GM19035 (cell line): ENCODE data around the gene COQ10A.
"Not testable (repeated sequence)": the region's sequence is repeated elsewhere in the genome, so short reads cannot be mapped to it uniquely, and the experiment has no call there.

Experiments
- ATAC-seq: cut with Tn5 transposase; IDR thresholded peaks from one replicate; pipeline ENCODE4 v1.9.1; 2021; ENCODE audit not compliant: unreplicated experiment

COQ10A gene

GRCh38 chr12:56272468-56272867 is 5.7 kb downstream of the COQ10A start:
- ATAC-seq: not testable (repeated sequence)

GRCh38 chr12:56274299-56274698 is 7.6 kb downstream of the COQ10A start:
- ATAC-seq: no peak

- ATAC-seq: no peak
These were observed 12.2 kb downstream of the COQ10A start for GRCh38 chr12:56278905-56279304.

- no peak for ATAC-seq
These were observed 14.1 kb downstream of the COQ10A start for GRCh38 chr12:56280849-56281248.

DNA sequence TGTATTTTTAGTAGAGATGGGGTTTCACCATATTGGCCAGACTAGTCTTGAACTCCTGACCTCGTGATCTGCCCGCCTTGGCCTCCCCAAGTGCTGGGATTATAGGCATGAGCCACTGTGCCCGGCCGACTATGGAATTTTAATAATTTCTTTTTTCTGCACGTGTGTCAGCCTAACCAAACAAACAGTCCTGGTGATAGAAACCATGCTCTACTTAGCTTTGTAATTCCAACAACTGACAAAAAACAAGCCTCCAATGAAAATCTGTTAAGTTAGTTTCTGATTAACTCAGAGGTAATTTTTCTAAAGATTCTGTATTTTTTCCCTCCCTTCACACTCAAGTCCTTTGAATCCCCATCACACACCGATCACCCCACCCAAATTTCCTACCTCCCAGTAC is 15.3 kb downstream of the COQ10A start:
- ATAC-seq: no peak

GRCh38 chr12:56282579-56282978 is 15.8 kb downstream of the COQ10A start:
- no peak for ATAC-seq

DNA sequence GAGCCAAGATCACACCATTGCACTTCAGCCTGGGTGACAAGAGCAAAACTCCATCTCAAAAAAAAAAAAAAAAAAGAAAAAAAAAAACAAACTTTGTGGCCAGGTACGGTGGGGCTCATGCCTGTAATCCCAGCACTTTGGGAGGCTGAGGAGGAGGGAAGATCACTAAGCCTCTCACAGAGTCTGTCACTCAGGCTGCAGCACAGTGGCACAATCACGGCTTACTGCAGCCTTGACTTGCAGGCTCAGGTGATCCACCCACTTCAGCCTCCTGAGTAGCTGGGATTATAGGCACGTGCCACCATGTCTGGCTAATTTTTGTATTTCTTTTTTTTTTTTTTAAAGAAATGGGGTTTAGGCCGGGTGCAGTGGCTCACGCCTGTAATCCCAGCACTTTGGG is 17.5 kb downstream of the COQ10A start:
- ATAC-seq: not testable (repeated sequence)

DNA sequence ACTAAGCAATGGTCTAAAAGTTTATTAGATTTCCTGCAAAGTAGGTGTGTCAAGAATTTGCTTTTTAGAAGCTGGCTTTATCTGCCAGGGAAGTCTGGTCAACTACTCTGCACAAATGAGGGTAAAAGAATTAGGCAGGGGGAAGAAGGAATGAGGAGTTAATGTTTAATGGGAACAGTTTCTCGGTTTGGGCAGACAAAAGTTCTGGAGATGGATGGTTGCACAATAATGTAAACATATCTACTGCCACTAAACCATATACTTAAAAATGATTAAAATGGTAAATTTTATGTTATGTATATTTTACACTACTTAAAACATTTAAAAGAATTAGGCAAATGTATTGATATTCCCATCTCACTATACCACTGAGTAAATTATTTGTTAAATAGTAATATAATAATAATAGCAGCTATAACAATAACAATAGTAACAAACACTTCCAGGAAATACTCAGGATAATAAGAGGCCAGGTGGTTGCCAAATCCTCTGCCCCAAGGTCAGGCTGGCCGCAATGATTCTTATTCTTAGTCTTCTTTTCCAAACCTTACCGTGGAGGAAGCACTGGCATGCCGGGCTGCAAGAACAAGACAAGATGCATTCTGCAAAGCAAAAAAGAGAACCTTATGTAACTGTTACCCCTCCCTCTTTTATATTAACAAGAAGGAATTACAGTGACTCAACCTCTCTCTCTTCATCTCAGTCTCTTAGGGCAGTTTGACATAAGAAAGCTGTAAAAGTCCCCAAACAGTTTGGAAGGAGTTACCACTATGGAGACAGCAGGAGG is 19.5 kb downstream of the COQ10A start:
- no peak for ATAC-seq

DNA sequence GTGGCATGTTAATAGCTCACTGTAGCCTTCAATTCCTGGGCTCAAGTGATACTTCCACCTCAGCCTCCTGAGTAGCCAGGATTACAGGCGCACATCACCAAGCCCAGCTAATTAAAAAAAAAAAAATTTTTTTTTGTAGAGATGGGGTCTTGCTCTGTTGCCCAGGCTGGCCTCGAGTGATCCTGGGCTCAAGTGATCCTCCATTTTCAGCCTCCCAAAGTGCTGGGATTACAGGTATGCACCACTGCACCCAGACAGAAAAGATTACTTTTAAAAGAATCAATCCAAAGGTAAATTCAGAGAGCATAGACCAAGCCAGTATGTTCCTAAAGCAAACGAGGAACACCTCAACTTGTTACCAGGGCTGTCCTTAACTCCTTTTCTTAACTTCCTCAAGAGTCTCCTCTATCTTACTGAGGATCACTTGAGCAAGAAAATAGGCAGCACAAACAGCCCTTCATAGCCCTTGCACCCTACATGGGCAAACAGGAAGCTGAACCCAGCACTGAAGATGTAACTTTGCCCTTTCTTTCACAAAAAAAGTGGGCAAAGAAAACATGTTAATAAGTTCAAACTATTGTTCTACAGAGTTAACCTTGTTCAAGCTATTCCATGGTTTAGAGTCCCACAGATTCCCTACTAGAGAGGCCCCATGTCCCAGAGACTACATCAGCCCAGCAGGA is 22.1 kb downstream of the COQ10A start:
- ATAC-seq: no peak

DNA sequence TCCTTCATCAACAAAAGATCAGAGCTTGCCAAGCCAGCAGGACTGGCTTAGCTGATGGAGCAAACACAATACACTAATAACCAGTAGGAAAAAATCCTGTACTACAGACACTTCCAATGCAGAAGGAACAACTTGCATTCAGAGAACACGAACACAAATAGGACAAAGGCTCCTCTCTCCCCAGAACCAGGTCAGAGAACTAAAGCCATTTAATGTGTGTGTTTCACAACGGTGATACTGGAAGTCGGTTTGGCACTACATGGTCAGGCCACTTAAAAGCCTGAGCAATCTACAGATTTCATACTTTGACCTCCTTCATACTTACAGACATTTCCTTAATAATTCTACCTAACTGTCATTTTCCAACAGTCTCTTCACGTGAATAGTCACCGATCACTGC is 27.1 kb downstream of the COQ10A start:
- no peak for ATAC-seq

- no peak for ATAC-seq
These were observed 29.6 kb downstream of the COQ10A start for GRCh38 chr12:56296295-56296694.

GRCh38 chr12:56297400-56297799 is 30.7 kb downstream of the COQ10A start:
- no peak for ATAC-seq

DNA sequence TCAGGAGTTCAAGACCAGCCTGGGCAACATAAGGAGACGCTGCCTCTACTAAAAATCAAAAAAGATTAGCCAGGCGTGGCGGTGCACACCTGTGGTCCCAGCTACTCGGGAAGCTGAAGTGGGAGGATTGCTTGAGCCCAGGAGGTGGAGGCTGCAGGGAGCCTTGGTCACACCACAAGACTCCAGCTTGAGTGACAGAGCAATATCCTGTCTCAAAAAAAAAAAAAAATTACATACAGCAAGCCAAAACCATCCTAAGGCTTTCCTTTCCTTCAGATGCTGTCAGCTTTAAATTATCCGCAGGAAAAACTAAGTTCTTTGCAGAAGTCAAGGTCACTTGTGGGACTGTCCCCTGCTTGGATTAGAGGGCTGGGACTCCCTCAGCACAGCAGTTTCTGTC is 32.1 kb downstream of the COQ10A start:
- no peak for ATAC-seq

GRCh38 chr12:56299308-56299852 is 32.6 kb downstream of the COQ10A start:
- ATAC-seq: peak; percentile 5

DNA sequence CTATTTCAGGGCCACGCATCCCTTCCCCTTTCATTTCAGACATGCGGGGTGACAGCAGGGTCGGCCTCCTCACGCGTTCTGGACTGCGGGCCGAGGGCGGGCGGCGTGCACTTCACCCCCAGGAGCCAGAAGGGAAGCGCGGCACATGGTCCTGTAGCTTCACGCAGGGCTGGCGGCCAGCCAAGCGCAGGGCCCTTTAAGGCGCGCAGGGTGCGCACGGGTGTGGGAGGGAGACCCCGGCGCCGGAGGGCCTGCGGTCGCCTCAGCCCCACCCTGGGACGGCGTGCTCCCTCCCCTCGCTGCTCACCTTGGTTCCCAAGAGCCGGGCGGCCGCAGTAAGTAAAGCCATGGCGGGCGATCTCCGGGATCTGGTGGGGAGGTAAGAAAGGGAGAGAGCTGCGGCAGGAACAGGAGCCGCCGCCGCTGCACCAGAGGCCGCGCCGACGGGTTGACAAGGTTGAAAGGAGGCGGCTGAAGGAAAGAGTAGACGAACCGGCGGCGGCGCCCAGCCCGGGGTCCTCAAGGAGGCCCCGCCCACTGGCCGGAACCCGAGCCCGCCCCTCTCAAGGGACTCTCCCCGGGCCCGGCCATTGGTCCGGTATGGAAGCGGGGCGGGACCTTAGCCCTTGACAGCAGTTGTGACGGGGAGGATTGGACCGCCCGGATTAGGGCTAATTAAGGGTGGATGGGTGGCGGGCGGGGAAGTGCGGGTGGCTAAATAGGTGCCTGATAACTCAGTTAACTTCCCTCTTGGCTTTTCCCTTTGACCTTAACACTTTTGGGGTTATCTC is 33.3 kb downstream of the COQ10A start, which contains the start of gene CS:
Gene CS (minus strand): TSS at position 478 of the 791 bp plus-strand sequence. CDS start 129 bp downstream, at position 349.
- ATAC-seq: peak; percentile 93

- ATAC-seq: no peak
These were observed 34.1 kb downstream of the COQ10A start for GRCh38 chr12:56300644-56301464.

- no peak for ATAC-seq
These were observed 37.5 kb downstream of the COQ10A start for GRCh38 chr12:56304276-56304675.

GRCh38 chr12:56304872-56305590 is 38.3 kb downstream of the COQ10A start:
- ATAC-seq: no peak

GRCh38 chr12:56307221-56307965 is 40.7 kb downstream of the COQ10A start:
- no peak for ATAC-seq
